G401 (cell line): ENCODE results near the gene ACTMAP. TPM values are rescaled to one million over a fixed set of nuclear protein-coding genes. Genes with fewer than 3 reads are reported as not detected.

ENCODE experiments used
- DNase-seq: peaks from one replicate; pipeline ENCODE4 v3.0.0-alpha.2; 2015; ENCODE audit warnings: low spot score
- in situ Hi-C: cut with HindIII; loops from 2 replicates; pipeline ENCODE4 v1.10.0; 2016; ENCODE audit warnings: low sequenced_read_pairs, mixed read lengths
- total RNA-seq: library from RNA; depleted of rRNA; stranded (reverse); fragments of >200 nt; shearing (Covaris generic); gene quantifications from 2 replicates; pipeline ENCODE4 v1.2.3, GENCODE V29; 2014; rRNA removed

ACTMAP gene
- total RNA-seq, 1 experiment from 2014 or later: 6.8 TPM

DNA sequence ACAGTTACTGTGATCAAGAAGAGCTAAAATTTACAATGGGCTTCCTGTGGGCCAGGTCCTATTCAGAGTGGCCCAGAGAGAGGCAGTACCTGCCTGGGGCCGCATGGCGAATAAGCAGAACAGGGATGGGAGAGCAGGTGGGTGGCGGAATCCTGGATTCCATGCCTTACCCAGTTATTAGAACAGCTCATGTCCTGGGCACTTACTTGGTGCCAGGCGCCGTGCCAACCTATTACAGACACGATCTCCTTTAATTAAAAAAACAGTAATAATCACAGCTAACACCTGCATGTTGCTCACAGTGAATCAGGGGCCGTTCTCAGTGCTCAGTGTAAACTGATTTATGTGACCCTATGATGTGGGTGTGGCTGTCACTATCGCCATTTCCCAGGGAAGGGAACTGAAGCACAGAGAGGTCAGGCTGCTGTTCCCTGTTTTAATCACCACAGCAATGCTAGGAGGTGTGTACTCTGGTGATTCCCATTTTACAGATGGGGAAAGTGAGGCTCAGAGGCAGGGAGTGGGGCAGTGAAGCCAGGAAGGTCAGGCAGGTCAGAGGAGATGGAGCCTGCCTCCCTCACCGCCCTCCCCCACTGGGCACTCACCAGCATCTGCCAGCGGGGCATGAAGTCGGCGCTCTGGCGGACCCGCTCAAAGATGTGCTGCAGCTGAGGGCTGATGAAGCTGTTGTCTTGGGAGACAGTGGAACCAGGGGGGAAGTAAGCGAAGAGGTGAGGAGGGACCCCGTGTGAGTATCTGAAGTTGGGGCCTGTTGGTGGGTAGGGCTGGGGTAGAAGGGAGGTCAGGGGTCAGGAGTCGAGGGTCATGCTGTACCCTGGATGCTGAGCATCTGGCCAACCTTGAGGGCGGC, 45.6 kb downstream of the ACTMAP start:
- in situ Hi-C loops: no loop called here
- no peak for DNase-seq

DNA sequence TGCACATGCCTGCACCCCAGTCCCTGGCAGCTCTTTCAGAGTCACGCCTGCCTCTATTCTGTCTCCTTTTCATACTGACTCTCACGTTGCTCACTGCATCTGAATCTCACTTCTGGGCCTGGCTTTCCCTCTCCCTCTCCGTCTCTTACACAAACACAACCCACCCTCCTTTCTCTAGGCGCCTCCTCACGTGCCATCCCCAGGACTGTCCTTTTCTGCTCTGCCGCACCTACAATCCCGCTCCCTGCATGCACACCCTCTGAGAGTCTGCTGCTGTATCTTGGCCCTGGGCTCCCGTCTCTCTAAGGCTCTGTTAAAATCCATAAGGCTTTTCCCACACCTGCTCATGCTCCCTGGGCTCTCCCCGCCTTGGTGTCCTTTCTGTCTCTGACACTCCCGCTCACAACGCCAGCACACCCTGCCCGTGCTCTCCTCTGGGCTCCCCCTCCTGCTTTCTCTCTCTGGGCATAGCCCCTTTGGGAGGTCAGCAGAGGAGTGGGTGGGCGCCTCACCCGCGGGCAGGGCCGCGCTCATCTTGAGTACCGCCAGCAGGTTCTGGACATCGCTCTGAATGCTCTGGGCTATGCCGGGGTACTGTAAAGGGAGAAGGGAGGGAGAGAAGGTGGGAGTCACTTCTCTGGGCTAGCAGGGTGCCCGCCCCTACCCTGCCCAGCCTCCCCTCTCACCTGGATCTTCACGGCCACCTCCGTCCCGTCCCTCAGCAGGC, 47.1 kb downstream of the ACTMAP start:
- peak; percentile 51 for DNase-seq
- in situ Hi-C loops: no loop called here

DNA sequence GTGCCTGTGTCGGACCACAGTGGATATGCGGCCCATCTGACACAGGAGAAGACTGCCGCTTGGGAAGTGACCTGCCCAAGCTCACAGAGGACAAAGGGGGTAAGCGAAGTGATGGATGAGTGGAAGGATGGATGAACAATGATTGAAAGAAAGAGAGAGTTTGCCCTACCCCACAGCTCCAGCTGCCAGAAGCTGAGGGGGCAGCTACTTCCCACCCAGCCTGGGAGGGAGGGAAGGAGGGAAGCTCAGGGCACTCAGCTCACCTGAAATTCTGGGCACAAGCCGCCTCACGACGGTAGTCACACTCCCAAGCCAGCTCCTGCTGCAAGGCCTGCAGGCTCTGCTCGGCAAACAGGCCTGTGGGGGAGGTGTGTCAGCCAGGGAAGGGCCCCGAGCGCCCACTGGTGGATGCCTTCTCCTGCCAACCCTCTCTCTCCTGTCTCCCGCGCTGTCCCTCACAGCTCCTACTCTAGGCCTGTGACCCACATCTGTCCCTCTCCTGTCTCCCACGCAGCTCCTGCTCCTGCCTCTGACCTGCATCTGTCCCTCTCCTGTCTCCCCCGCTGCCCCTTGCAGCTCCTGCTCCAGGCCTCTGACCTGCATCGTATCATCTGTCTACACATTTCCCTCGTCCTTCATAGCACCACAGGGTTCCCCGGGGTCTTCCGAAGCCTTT, 47.8 kb downstream of the ACTMAP start:
- peak; percentile 89 for DNase-seq
- in situ Hi-C loops: no loop called here

DNA sequence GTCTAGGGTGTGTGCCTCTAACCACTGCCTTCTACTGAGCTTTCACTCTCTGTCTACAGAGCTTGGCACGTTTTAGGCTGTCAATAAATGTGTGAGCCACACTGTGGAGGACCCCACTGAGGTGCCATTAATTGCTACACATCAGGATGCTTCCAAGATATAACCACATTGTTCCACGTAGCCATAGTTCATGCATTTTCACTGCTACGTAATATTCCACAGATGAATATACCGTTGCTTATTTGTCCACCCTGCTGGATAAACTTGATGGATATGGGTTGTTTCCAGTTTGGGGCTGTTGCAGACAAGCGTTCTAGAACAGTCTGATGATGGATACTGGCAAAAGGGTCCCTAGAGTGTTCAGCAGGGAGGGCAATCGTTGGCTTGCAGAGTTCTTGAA, 48.5 kb downstream of the ACTMAP start:
- in situ Hi-C loops: no loop called here

DNA sequence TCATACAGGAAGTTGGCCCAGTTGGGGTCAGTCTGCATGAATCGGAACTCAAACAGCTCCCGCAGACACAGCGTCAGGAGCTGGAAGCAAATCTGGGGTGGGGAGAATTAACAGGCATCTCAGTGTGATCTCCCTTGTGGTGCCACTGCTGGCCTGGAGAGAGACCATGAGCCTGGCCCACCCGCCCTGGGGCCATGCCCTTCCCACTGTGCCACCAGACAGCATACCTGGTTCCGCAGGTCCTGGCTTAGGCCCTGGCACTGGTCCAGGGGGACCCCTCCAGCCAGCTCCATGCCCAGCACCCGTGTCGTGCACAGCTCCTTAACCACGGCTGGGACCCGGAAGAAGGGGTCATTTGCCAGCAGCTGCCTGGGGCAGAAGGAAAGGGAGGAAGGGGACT, 50.2 kb downstream of the ACTMAP start:
- in situ Hi-C loops: no loop called here
- DNase-seq: no peak

More for the DNA sequence above, 48.5 kb downstream of the ACTMAP start:
- no peak for DNase-seq

DNA sequence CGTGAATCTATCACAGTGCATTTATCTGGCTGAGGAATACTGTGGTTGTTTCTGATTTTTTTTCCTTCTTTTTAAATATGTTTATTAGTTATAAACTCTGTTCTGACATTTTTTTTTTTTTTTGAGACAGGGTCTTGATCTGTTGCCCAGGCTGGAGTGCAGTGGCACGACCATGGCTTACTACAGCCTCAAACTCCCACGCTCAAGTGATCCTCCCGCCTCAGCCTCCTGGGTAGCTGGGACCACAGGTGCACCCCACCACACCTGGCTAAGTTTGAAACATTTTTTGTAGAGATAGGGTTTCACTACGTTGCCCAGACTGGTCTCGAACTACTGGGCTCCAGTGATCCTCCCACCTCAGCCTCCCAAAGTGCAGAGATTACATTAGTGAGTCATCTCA, 53.3 kb downstream of the ACTMAP start:
- in situ Hi-C loops: no loop called here
- no peak for DNase-seq

DNA sequence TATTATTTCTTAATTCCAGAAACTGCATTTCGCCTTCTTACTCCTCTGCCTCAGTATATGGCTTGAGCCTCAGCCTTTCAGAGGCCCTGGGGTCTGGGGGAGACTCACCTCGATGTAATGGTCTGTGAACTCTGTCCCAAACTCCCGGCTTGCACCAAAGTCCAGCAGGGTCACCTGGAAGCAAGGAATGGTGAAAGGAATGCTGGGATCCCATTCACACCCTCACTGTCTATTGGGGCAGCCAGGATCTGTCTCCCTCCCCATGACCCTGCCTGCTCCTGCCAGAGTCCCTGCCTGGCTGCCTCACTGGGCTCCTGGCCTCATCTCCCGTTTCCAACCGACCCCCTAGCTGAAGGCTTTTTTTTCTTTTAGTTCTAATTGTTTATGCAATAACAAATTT, 54.4 kb downstream of the ACTMAP start:
- in situ Hi-C loops: no loop called here
- no peak for DNase-seq

DNA sequence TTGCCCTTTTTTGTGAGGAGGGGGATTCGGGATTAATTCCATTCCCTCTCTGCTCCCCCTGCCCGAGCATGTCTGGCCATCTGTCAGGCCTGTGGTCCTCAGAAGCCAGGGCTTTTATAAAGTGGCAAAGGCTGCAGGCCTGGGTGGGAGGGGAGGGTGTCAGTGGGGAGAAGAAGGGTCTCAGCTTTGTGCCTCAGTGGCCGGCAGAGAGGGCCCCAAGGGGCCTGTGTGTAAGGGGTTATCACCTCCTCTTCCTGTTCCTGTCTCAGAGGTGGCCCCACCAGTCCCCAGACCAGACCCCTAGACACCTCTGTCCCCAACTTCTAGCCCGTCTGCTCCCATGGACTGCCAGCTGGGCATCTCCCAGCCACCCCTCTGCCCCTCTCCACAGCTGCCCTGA, 56.4 kb downstream of the ACTMAP start:
- in situ Hi-C loops: no loop called here
- DNase-seq: no peak

DNA sequence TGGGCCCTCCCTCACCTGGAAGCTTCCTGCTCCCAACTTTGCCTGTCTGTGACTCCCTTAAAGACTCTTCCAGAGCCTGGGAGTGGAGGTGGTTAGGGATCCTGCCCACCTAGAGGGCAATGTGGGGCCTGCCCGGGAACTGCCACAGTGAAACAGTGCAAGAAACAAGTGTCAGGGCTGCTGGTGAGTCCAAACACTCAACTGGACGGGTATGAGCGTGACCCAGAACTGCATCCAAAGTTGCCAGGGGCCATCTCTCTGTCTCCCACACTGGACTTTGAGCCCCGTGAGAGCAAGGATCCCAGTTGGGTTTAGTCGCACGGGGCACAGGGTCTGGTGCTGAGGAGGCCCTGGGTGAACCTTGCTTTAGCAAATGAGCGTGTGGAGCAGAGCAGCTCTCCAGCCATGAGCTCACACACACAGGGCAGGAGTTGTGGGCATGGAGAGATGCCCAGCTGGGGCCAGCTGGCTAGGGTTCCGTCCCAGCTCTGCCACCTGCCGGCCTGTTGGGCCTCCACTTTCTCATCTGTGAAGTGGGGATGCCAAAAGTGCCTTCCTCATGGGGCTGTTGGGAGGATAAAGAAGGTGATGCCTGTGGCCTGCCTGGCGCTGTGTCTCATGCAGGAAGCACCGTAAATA, 57.0 kb downstream of the ACTMAP start:
- DNase-seq: peak; percentile 35
- in situ Hi-C loops: no loop called here

DNA sequence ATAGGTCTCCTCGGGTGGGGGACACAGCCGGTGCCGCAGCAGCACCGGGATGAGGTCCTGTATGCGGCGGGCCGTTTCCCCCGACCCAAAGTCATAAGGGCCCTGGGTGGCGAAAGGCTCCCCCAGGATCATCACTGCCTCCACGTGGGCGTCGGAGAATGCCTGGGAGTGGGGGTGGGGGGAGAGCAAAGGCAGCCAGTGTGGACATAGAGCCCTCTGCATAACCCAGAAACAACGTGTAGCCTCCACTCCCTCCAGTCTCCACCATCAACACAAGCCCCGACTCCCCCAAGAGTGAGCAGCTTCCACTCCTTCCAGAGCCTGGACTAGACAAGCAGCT, 58.1 kb downstream of the ACTMAP start:
- peak; percentile 25 for DNase-seq
- in situ Hi-C loops: no loop called here

DNA sequence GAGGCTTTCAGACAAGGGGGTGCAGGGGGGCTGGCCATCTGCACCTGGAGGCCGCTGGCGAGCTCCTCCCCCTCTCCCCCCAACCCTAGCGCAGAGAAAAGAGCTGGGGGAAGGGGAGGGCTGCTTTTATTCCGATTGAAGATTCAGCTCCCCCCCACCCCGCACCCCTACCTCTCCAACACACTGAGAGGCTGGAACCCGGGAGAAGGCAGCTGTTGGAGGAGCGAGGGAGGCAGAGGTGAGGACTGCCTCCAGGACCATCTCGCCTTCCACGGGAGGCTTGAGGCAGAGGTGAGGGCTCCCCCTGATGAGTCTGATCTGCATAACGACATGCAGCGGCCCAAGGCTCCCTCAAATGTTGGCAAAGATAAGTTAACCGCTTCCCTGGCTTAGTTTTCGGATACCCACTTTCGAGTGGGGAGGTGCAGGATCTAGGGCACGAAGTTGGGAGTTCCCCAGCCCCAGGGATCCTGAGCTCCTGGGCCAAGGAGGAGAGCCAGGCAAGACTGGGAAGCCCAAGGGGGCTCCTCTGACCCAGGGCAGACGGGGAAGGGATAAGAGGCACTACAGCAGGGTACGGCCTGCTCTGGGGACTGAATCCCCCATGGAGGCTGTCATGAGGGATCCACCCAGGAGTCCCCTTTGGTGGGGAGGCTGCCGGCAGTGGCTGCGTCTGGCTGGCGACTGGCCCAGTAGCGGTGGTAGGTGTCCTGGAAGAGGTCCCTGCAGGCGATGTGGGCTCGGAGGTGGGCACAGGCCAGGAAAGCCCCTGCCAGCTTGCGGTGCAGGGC, 58.7 kb downstream of the ACTMAP start:
- DNase-seq: peak; percentile 49
- in situ Hi-C loops: no loop called here

Other genes with a start within 250 kb of the ACTMAP start
- gene SHKBP1, start 173.6 kb downstream of the ACTMAP start, total RNA-seq: 74.5 and 115 TPM in 2 replicates
- gene LTBP4, start 149.1 kb downstream of the ACTMAP start, total RNA-seq: 54.8 and 64.4 TPM in 2 replicates
- gene NUMBL, start 59.8 kb downstream of the ACTMAP start, total RNA-seq: 18.5 and 25.1 TPM in 2 replicates
- 58.6 and 59.5 TPM in 2 replicates for gene COQ8B, start 33.6 kb downstream of the ACTMAP start, total RNA-seq
- gene ITPKC, start 33.4 kb downstream of the ACTMAP start, total RNA-seq: 14.3 and 24.4 TPM in 2 replicates
- 134 and 162 TPM in 2 replicates for gene SNRPA, start 726 bp upstream of the ACTMAP start, total RNA-seq
- 3.8 TPM in 1 of 2 replicates, not detected in the other for gene MIA, start 25.0 kb upstream of the ACTMAP start, total RNA-seq
- 8.2 and 20.8 TPM in 2 replicates for gene RAB4B, start 27.8 kb upstream of the ACTMAP start, total RNA-seq
- 113 and 117 TPM in 2 replicates for gene EGLN2, start 48.7 kb upstream of the ACTMAP start, total RNA-seq
- not detected in 2 replicates for gene CYP2A6, start 100.0 kb upstream of the ACTMAP start, total RNA-seq
- gene CYP2A7, start 131.8 kb upstream of the ACTMAP start, total RNA-seq: not detected in 2 replicates
- not detected in 2 replicates for gene CYP2B6, start 240.8 kb upstream of the ACTMAP start, total RNA-seq